Keratinocyte (primary cell): Measurements from ENCODE around the gene TSPOAP1. TPM values are rescaled to one million over a fixed set of nuclear protein-coding genes. Genes with fewer than 3 reads are reported as not detected.

ENCODE experiments used
- DNase-seq: peaks from one replicate; pipeline ENCODE4 v3.0.0-alpha.2; 2011; ENCODE audit warnings: low read depth, missing footprints, low spot score
- FAIRE-seq: peaks from 2 replicates; lab custom pipeline; 2011; peaks lifted over from hg19 to GRCh38; lab: Jason Lieb, UNC
- H2AFZ ChIP-seq: 2 replicates; pipeline ENCODE4 v1.6.0; 2012; ENCODE audit warnings: low read length, control low read depth, inconsistent platforms; ENCODE audit not compliant: control insufficient read depth
- H3K27ac ChIP-seq: 2 replicates; pipeline ENCODE4 v1.5.1; 2011; ENCODE audit warnings: low read length; ENCODE audit not compliant: control insufficient read depth, insufficient read depth
- H3K27me3 ChIP-seq: 3 replicates; pipeline ENCODE4 v1.6.0; 2011; ENCODE audit warnings: low read length; ENCODE audit not compliant: control insufficient read depth, insufficient read depth; ENCODE audit errors: extremely low read depth
- H3K36me3 ChIP-seq, 2 experiments: 2 replicates in 1 of 2; 3 replicates in 1 of 2; pipeline ENCODE4 v1.5.1; 2011; ENCODE audit warnings: low read length in 2 of 2, mild to moderate bottlenecking in 1 of 2; ENCODE audit not compliant: control insufficient read depth in 2 of 2, insufficient read depth in 2 of 2; ENCODE audit errors: extremely low read depth in 1 of 2
- H3K4me1 ChIP-seq: 3 replicates; pipeline ENCODE4 v1.5.1; 2011; ENCODE audit warnings: low read length; ENCODE audit not compliant: control insufficient read depth, insufficient read depth; ENCODE audit errors: extremely low read depth
- H3K4me2 ChIP-seq: 3 replicates; pipeline ENCODE4 v1.6.0; 2011; ENCODE audit warnings: low read depth, low read length; ENCODE audit not compliant: control insufficient read depth, insufficient read depth; ENCODE audit errors: extremely low read depth
- H3K4me3 ChIP-seq, 3 experiments: fragments of 200-600 bp in 1 of 3; sonication (generic) in 1 of 3; 2 replicates in 2 of 3; 3 replicates in 1 of 3; pipeline ENCODE4 v1.5.1; 2011 to 2016; ENCODE audit warnings: low read length in 3 of 3, mild to moderate bottlenecking in 3 of 3, control low read depth in 2 of 3, inconsistent platforms in 1 of 3, low read depth in 1 of 3, mixed read lengths in 1 of 3, mixed run types in 1 of 3, moderate library complexity in 1 of 3; ENCODE audit not compliant: control insufficient read depth in 2 of 3, insufficient read depth in 2 of 3; ENCODE audit errors: extremely low read depth in 1 of 3
- H3K79me2 ChIP-seq: 2 replicates; pipeline ENCODE4 v1.6.0; 2012; ENCODE audit warnings: low read length; ENCODE audit not compliant: control insufficient read depth, insufficient read depth
- H3K9ac ChIP-seq: 3 replicates; pipeline ENCODE4 v1.6.0; 2011; ENCODE audit warnings: low read length; ENCODE audit not compliant: control insufficient read depth, insufficient read depth; ENCODE audit errors: extremely low read depth
- H3K9me1 ChIP-seq: 3 replicates; pipeline ENCODE4 v1.6.0; 2011; ENCODE audit warnings: low read length; ENCODE audit not compliant: control insufficient read depth, insufficient read depth; ENCODE audit errors: extremely low read depth
- H3K9me3 ChIP-seq: 2 replicates; pipeline ENCODE4 v1.5.1; 2012; ENCODE audit warnings: low read depth, low read length; ENCODE audit not compliant: control insufficient read depth
- H4K20me1 ChIP-seq: 3 replicates; pipeline ENCODE4 v1.6.0; 2011; ENCODE audit warnings: low read length; ENCODE audit not compliant: control insufficient read depth, insufficient read depth; ENCODE audit errors: extremely low read depth
- CTCF ChIP-seq, 3 experiments: IDR thresholded peaks in 1 of 3; conservative IDR thresholded peaks in 1 of 3; optimal IDR thresholded peaks in 1 of 3; 2 replicates in 2 of 3; 3 replicates in 1 of 3; pipeline versions ENCODE3 to v1.5.1; 2011; ENCODE audit warnings: low read length in 3 of 3, mild to moderate bottlenecking in 3 of 3, moderate library complexity in 2 of 3, control low read depth in 1 of 3, inconsistent platforms in 1 of 3; ENCODE audit not compliant: insufficient read depth in 2 of 3; ENCODE audit errors: extremely low read depth in 1 of 3
- EZH2 ChIP-seq: IDR thresholded peaks from one replicate; pipeline ENCODE4 v1.6.1; 2012; ENCODE audit warnings: inconsistent platforms, mild to moderate bottlenecking, low read length, moderate library complexity
- dilution Hi-C: fragments of 300-500 bp; cut with MboI; formaldehyde crosslinking; loops from one replicate; pipeline ENCODE4 v1.7.0; 2020; ENCODE audit warnings: low sequenced_read_pairs; ENCODE audit not compliant: extremely low pct_ligation_motif_present
- polyA plus RNA-seq, 5 experiments: library from polyadenylated mRNA; depleted of rRNA in 3 of 5; stranded (reverse) in 3 of 5; stranded (forward) in 1 of 5; unstranded in 1 of 5; fragments of >200 nt; gene quantifications; 1 replicate in 1 of 5; 2 replicates in 3 of 5; 3 replicates in 1 of 5; pipeline versions ENCODE4 v1.2.1 to v1.2.3, GENCODE V29; 2011 to 2012; ENCODE audit warnings: missing spikeins in 2 of 5, low read depth in 1 of 5, low replicate concordance in 1 of 5

TSPOAP1 gene
- polyA plus RNA-seq, 1 donor (not counting 4 experiments of a cell fraction or from before 2014, with no cell fraction given): 0.04 TPM

- H3K4me1 ChIP-seq: no peaks in the 10 kb centered on the region
- H3K4me3 ChIP-seq: no peak overlapping the region
- no peak for TF ChIP-seq CTCF (optimal IDR thresholded peaks at IDR 0.05 in 1 of 3, IDR thresholded peaks at IDR 0.05 in 1 of 3, conservative IDR thresholded peaks at IDR 0.05 in 1 of 3; ENCODE audit: extremely low read depth in 1 of 3, insufficient read depth in 2 of 3, low read length in 3 of 3)
- no peak for TF ChIP-seq EZH2
- H3K79me2 ChIP-seq: no peaks in the 10 kb centered on the region
- no peak overlapping the region for H3K4me2 ChIP-seq
- H3K27ac ChIP-seq: no peak overlapping the region
- H3K9ac ChIP-seq: no peak overlapping the region
- no peaks in the 10 kb centered on the region for H3K36me3 ChIP-seq
- no peak for DNase-seq
- no peak overlapping the region for H2AFZ ChIP-seq
- H3K9me1 ChIP-seq: no peaks in the 10 kb centered on the region
- no peak for FAIRE-seq
- H3K27me3 ChIP-seq: peaks cover 19% of the 10 kb centered on the region
- dilution Hi-C loops: no loop called here
- H3K9me3 ChIP-seq: no peaks in the 10 kb centered on the region
- no peaks in the 10 kb centered on the region for H4K20me1 ChIP-seq
Measured at GRCh38 chr17:58263773-58264172, 64.8 kb downstream of the TSPOAP1 start.

- peaks cover 19% of the 10 kb centered on the region for H3K27me3 ChIP-seq
Measured at GRCh38 chr17:58262149-58262548, 66.4 kb downstream of the TSPOAP1 start.

More at GRCh38 chr17:58262149-58262548, 66.4 kb downstream of the TSPOAP1 start:
- Histone ChIP-seq H3K4me2 (no peak overlapping the region), H3K36me3 (no peaks in the 10 kb centered on the region), H3K9ac (no peak overlapping the region), H3K9me1 (no peaks in the 10 kb centered on the region), H2AFZ (no peak overlapping the region), H3K79me2 (no peaks in the 10 kb centered on the region), H3K4me1 (no peaks in the 10 kb centered on the region), H4K20me1 (no peaks in the 10 kb centered on the region), H3K4me3 (no peak overlapping the region), H3K9me3 (no peaks in the 10 kb centered on the region), H3K27ac (no peak overlapping the region)
- DNase-seq (no peak), FAIRE-seq (no peak)
- TF ChIP-seq EZH2 (no peak), CTCF (optimal IDR thresholded peaks at IDR 0.05 in 1 of 3, IDR thresholded peaks at IDR 0.05 in 1 of 3, conservative IDR thresholded peaks at IDR 0.05 in 1 of 3; ENCODE audit: extremely low read depth in 1 of 3, insufficient read depth in 2 of 3, low read length in 3 of 3) (no peak)
- dilution Hi-C loops: no loop called here
